K562 (cell line): ENCODE data around the gene TPBGL. TPM values are rescaled to one million over a fixed set of nuclear protein-coding genes. Genes with fewer than 3 reads are reported as not detected.
A peak's percentile ranks its signal among the peaks of the same experiment; 100 is the strongest.

Source experiments
- ATAC-seq: fragments of 200-7000 bp; cut with Tn5 transposase; 3 replicates; pipeline ENCODE4 v1.9.1; 2020; ENCODE audit warnings: moderate library complexity
- BruUV-seq: library from RNA; stranded (reverse); fragments of 400-500 nt; replicated peaks from 2 replicates; lab custom pipeline; 2021; lab: Mats Ljungman, UMichigan
- CTCF ChIA-PET: fragments of 300-600 bp; formaldehyde crosslinking; extraction: SDS; loops from one replicate; lab custom pipeline; 2021; ENCODE audit warnings: low intra/inter-chr PET ratio; lab: Yijun Ruan, JAX
- POLR2A ChIA-PET: fragments of 300-600, 350-650 bp; sonication (Branson Sonifier 250); formaldehyde crosslinking; extraction: SDS; loops from one replicate; lab custom pipeline; 2021; ENCODE audit warnings: antibody characterized with exemption, inconsistent platforms; lab: Yijun Ruan, JAX
- DNase-seq, 4 experiments: peaks; one replicate each; pipeline versions ENCODE4 v3.0.0 to v3.0.0-alpha.2; 2011 to 2018; ENCODE audit warnings: low spot score in 3 of 4, mixed read lengths in 3 of 4; ENCODE audit errors: extremely low read depth in 1 of 4
- FAIRE-seq: peaks from 2 replicates; lab custom pipeline; 2011; peaks lifted over from hg19 to GRCh38; lab: Jason Lieb, UNC
- H2AFZ ChIP-seq: 2 replicates; pipeline ENCODE4 v1.6.0; 2011; ENCODE audit warnings: low read depth, low read length, control low read depth, inconsistent platforms
- H3K27ac ChIP-seq: fragments of 200-600 bp; 3 replicates; pipeline ENCODE4 v1.8.0; 2011; ENCODE audit warnings: low read depth, mild to moderate bottlenecking, control low read depth, inconsistent platforms, low read length, moderate library complexity, mixed read lengths; ENCODE audit errors: extremely low read depth
- H3K27me3 ChIP-seq, 2 experiments: fragments of 300-600 bp in 1 of 2; 2 replicates in 1 of 2; 3 replicates in 1 of 2; pipeline versions ENCODE4 v1.6.0 to v1.8.0; 2011; ENCODE audit warnings: inconsistent platforms in 2 of 2, low read length in 2 of 2, mild to moderate bottlenecking in 1 of 2, mixed read lengths in 1 of 2, moderate library complexity in 1 of 2; ENCODE audit not compliant: control insufficient read depth in 2 of 2, insufficient read depth in 2 of 2
- H3K36me3 ChIP-seq: fragments of 300-600 bp; 3 replicates; pipeline ENCODE4 v1.8.0; 2011; ENCODE audit warnings: mild to moderate bottlenecking, low read length, inconsistent platforms; ENCODE audit not compliant: control insufficient read depth, insufficient read depth
- H3K4me1 ChIP-seq, 2 experiments: fragments of 200-600 bp in 1 of 2; replicated peaks in 1 of 2; 2 replicates in 1 of 2; 3 replicates in 1 of 2; pipeline versions ENCODE4 v1.5.1 to v1.8.0; 2011; ENCODE audit warnings: inconsistent platforms in 2 of 2, low read length in 2 of 2, mild to moderate bottlenecking in 1 of 2, mixed read lengths in 1 of 2, moderate library complexity in 1 of 2; ENCODE audit not compliant: control insufficient read depth in 2 of 2, insufficient read depth in 2 of 2
- H3K4me2 ChIP-seq: 2 replicates; pipeline ENCODE4 v1.6.1; 2011; ENCODE audit warnings: low read length, control low read depth, inconsistent platforms, mixed read lengths; ENCODE audit not compliant: insufficient read depth
- H3K4me3 ChIP-seq: fragments of 200-600 bp; sonication (generic), shearing (Covaris generic); 2 replicates; pipeline ENCODE4 v1.5.1; 2016; ENCODE audit warnings: control low read depth, inconsistent platforms
- H3K79me2 ChIP-seq: fragments of 200-600 bp; 3 replicates; pipeline ENCODE4 v1.8.0; 2011; ENCODE audit warnings: low read length, inconsistent platforms; ENCODE audit not compliant: control insufficient read depth, insufficient read depth
- H3K9ac ChIP-seq, 2 experiments: 2 replicates each; pipeline versions ENCODE4 v1.6.0 to v1.6.1; 2011; ENCODE audit warnings: low read depth in 2 of 2, low read length in 2 of 2, control low read depth in 1 of 2, inconsistent platforms in 1 of 2, mild to moderate bottlenecking in 1 of 2, mixed read lengths in 1 of 2; ENCODE audit not compliant: insufficient read depth in 1 of 2
- H3K9me1 ChIP-seq: one replicate; pipeline ENCODE4 v1.6.0; 2011; ENCODE audit warnings: inconsistent platforms, mild to moderate bottlenecking, low read length, moderate library complexity; ENCODE audit not compliant: control insufficient read depth, insufficient read depth
- H3K9me3 ChIP-seq: replicated peaks from 2 replicates; pipeline ENCODE4 v1.5.1; 2011; ENCODE audit warnings: low read depth, low read length, inconsistent platforms; ENCODE audit not compliant: control insufficient read depth, insufficient read depth
- H4K20me1 ChIP-seq: replicated peaks from 2 replicates; pipeline ENCODE4 v1.6.1; 2011; ENCODE audit warnings: low read length, inconsistent platforms, mixed read lengths; ENCODE audit not compliant: control insufficient read depth, insufficient read depth
- MAZ ChIP-seq, 2 experiments: fragments of 450-650 bp in 1 of 2; sonication (generic) in 1 of 2; formaldehyde crosslinking; IDR thresholded peaks in 1 of 2; conservative IDR thresholded peaks in 1 of 2; 2 replicates each; pipeline versions ENCODE4 v1.4.0 to v1.5.0; 2020; ENCODE audit warnings: mild to moderate bottlenecking in 1 of 2, missing genetic modification reagents in 1 of 2
- NFIC ChIP-seq: fragments of 450-650 bp; IDR thresholded peaks from 2 replicates; pipeline ENCODE4 v1.6.1; 2017; ENCODE audit warnings: mild to moderate bottlenecking, inconsistent platforms
- NR0B1 ChIP-seq: fragments of 450-650 bp; IDR thresholded peaks from one replicate; pipeline ENCODE4 v1.6.1; 2018; ENCODE audit warnings: mild to moderate bottlenecking, moderate library complexity; ENCODE audit not compliant: partially characterized antibody
- WGBS: fragments of 100-300 bp; shearing (Covaris generic); methylation state at CpG from one replicate; pipeline ENCODE4 v1.1.6; 2016; ENCODE audit warnings: low coverage, mixed read lengths; ENCODE audit not compliant: insufficient coverage; ENCODE audit errors: missing lambda C conversion rate; 5-methylcytosine and 5-hydroxymethylcytosine counted together
- in situ Hi-C: fragments of 300-500 bp; cut with MboI; formaldehyde crosslinking; loops from 4 replicates; pipeline ENCODE4 v1.15.0; 2018; ENCODE audit warnings: inconsistent platforms, mixed read lengths
- intact Hi-C: fragments of 100-400 bp; cut with micrococcal nuclease; formaldehyde crosslinking; loops from 2 replicates; pipeline ENCODE4 v1.14.2; 2022
- polyA plus RNA-seq, 8 experiments: library from polyadenylated mRNA; depleted of rRNA in 4 of 8; stranded (reverse) in 5 of 8; unstranded in 3 of 8; fragments of >200 nt; fragmentation: Nextera tagmentation in 2 of 8; fragmentation: Illumina TruSeq in 1 of 8; extraction: Ambion mirVana in 2 of 8; extraction: Trizol in 1 of 8; gene quantifications; 2 replicates each; pipeline versions ENCODE4 v1.2.1 to v1.2.3, GENCODE V29; 2011 to 2014; ENCODE audit warnings: inconsistent platforms in 1 of 8, missing spikeins in 1 of 8
- total RNA-seq, 7 experiments: library from RNA; depleted of rRNA in 6 of 7; stranded (reverse); fragments of >200 nt in 6 of 7; fragmentation: Illumina TruSeq in 2 of 7; extraction: Trizol in 2 of 7; gene quantifications; 2 replicates each; pipeline versions ENCODE4 v1.2.1 to v1.2.3, GENCODE V29; 2011 to 2021; ENCODE audit warnings: low replicate concordance in 1 of 7

Gene TPBGL
- total and polyA plus RNA-seq, 9 of the 15 experiments (the other 6 are each of a cell fraction or from before 2014, with no cell fraction given) = 0.04 to 0.11 (median 0.06) TPM; not detected in 6

- 3% methylated on average over 6 of the region's 8 CpGs for WGBS
- no peak for ATAC-seq
These were observed 3.5 kb upstream of the TPBGL start for GRCh38 chr11:75237050-75237449.

GRCh38 chr11:75238595-75239440 is 1.8 kb upstream of the TPBGL start:
- no peak for DNase-seq
- Histone ChIP-seq H3K27me3 (peaks cover 18 to 49% of the 10 kb centered on the region in 2 experiments), H3K9me3 (no peaks in the 10 kb centered on the region), H3K9ac (no peak overlapping the region), H3K27ac (no peak overlapping the region), H4K20me1 (peaks cover 25% of the 10 kb centered on the region), H3K79me2 (no peaks in the 10 kb centered on the region), H3K4me2 (no peak overlapping the region), H3K4me3 (no peak overlapping the region), H3K4me1 (peaks cover 3 to 23% of the 10 kb centered on the region in 2 experiments; a peak in 4 of 5 replicates), H3K36me3 (no peaks in the 10 kb centered on the region), H2AFZ (no peak overlapping the region), H3K9me1 (peaks cover 4% of the 10 kb centered on the region)
- ATAC-seq = no peak
- intact Hi-C loops = no loop called here
- no peak for FAIRE-seq
- TF ChIP-seq NR0B1 (no peak), NFIC (0 out of 2 replicates have a peak, but pooled peaks have one; percentile 22)
- 17% methylated on average over 9 of the region's 9 CpGs for WGBS
- in situ Hi-C loops = no loop called here
- ChIA-PET CTCF (interaction anchor here (0.6 kb wide), 1 partner anchor 618 kb away, joined by 4 read pairs; no protein-coding TSS in a partner anchor), POLR2A (interaction anchor here (0.5 to 1.8 kb wide), 5 partner anchors 20 to 179 kb away, joined by 3 to 5 read pairs (median 3); no protein-coding TSS in a partner anchor)
- BruUV-seq = no TSS peak

More at GRCh38 chr11:75237050-75237449, 3.5 kb upstream of the TPBGL start:
- H3K4me2 ChIP-seq = no peak overlapping the region
- FAIRE-seq (no peak), DNase-seq (no peak)
- H3K36me3 ChIP-seq = no peaks in the 10 kb centered on the region
- H3K9me1 ChIP-seq = no peaks in the 10 kb centered on the region
- H3K27me3 ChIP-seq = peaks cover 3 to 33% of the 10 kb centered on the region in 2 experiments; a peak in 4 of 5 replicates
- no peaks in the 10 kb centered on the region for H3K9me3 ChIP-seq
- intact Hi-C loops (no loop called here), in situ Hi-C loops (no loop called here)
- ChIA-PET POLR2A (interaction anchor here (0.6 to 1.8 kb wide), 6 partner anchors 10 to 399 kb away, joined by 3 to 5 read pairs (median 4); no protein-coding TSS in a partner anchor), CTCF (no interaction called here)
- H3K4me3 ChIP-seq = no peak overlapping the region
- BruUV-seq = no TSS peak
- no peak overlapping the region for H3K27ac ChIP-seq
- TF ChIP-seq MAZ (CRISPR knock-in tag; conservative IDR thresholded peaks at IDR 0.05 in 1 of 2, IDR thresholded peaks at IDR 0.05 in 1 of 2) = no peak
- H4K20me1 ChIP-seq = peaks cover 20% of the 10 kb centered on the region; the same call in 1 of the 2 replicates
- no peaks in the 10 kb centered on the region for H3K79me2 ChIP-seq
- no peak overlapping the region for H3K9ac ChIP-seq
- peaks cover 0 to 19% of the 10 kb centered on the region in 2 experiments; a peak in 3 of 5 replicates for H3K4me1 ChIP-seq
- no peak overlapping the region for H2AFZ ChIP-seq
